Measurements from ENCODE around the gene PCYOX1L. TPM values are rescaled to one million over a fixed set of nuclear protein-coding genes. Genes with fewer than 3 reads are reported as not detected.
"Not testable (repeated sequence)": the region's sequence is repeated elsewhere in the genome, so short reads cannot be mapped to it uniquely, and the experiment has no call there.

The PCYOX1L gene
- polyA plus RNA-seq, 5 donors: 14.8 to 16.7 (median 15.0) TPM

DNA sequence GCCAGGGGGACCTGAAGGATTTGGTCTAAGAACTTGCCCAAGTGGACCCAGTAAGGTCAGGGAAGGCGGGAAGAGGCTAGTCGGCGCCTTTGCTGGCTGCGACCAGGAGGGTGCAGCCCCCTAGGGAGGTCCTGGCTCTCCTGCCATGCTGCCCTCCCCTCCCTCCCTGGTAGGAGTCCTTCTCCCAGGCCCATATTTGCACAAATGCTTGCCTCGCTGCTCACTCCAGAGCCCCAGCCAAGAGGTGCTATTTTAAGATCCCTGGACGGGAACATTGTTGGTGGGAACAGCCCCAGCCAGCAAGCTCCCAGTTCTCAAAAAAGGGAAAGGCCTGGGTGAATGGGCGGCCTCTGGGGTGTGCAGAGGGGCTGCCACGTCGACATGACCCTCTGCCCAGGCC, 25.6 kb downstream of the PCYOX1L start:
- no peak for DNase-seq

DNA sequence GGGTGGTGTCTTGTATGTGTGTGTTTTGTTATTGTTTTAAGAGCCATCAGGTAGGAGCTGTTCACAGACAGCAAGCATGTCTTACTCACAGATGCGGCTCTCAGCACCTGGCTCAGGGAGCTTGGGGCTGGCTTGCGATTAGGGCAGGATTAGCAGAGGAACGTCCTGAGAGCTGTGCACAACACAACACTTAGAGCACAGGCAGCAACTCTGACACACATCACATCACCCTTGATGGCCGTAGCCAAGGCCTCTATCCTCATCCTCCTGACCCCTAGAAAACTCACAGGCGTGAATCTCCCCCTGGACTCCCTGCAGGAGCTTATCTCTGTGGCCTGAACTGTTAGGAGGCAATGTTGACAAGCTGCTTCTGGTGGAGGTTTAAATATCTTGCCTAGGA, 28.3 kb downstream of the PCYOX1L start:
- no peak for DNase-seq

DNA sequence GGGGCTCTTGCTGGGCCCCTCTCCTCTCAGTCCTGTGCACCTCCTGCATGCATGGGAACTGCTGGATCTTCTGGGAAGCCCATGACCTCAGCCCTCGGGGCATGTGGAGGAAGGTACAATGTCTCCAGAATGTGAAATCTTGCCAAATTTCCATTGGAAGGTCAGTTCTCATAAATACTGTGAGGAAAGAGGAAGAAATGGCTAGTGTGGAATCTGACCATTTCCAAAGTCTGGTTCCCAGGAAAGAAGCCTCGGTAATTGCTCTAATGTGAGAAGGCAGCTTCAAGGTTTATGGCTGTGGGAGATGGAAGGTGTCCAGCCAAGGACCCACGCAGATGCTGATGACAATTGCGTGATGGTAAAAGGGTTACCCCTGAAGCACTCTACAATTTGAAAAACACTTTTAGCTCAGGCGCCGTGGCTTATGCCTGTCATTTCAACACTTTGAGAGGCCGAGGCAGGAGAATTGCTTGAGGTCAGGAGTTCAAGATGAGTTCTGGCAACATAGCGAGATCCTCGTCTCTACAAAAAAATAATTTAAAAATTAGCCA, 29.3 kb downstream of the PCYOX1L start:
- DNase-seq: no peak

DNA sequence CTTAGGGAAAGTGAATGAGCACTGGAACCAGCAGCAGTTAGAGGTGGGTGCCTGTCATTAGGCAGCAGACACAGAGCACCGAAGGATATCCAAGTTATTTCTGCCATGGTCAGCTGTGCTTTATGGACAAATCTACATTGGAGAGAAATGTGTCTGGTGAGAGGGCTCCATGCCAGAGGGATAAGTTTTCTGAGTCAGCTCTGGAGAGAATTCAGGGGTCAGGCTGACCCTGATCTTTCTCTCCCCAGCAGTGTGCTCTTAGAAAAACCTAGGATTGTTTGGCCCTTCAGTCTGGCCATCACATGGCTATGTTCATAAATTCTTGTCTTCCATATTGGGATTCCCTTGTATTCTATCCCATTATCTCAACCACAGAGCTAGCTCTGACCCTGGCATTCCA, 30.1 kb downstream of the PCYOX1L start:
- no peak for DNase-seq

GRCh38 chr5:149388498-149389190, 30.8 kb downstream of the PCYOX1L start:
- DNase-seq: no peak

DNA sequence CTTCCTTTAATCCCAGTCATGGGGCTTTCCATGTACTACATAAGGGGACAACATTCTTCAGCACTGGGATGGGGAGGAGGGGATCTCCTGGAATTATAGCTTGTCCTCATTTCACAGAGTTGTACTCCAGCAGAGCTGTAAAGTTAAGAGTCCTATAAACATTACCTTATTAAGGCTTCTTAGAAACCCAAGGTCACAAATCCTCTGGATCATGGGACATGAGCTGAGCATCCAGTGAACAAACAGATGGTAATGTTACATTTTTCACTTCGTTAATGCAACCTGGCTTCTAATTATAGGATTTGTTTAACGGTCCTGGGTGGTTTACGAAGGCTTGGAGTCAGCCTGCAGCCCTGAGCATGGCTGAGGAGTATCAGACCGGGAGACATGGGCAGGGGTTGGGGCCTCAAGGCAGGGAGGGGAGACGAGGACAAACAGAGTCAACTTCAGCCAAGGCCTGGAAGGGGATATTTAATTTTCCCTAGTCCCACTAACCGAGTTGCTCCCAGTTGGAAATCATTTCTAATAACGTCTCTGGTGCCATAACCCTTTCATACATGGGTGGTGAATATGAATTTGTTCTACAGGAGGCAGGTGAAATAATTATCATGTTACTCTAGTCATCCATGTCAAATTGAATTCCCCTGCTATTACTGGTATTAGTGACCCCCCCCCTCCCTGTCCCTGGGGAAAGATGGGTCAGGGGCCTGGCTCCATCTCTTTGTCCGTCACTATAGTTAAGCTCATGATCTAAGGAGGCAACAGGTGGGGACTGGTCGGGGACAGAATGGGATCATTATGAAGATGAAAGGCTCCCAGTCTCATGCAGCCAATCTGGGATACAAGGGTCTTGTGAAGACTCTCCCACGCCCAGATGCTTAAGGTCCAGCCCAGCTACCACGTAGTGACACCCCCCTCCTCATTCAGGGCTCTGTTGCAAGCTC, 32.0 kb downstream of the PCYOX1L start:
- DNase-seq: no peak

DNA sequence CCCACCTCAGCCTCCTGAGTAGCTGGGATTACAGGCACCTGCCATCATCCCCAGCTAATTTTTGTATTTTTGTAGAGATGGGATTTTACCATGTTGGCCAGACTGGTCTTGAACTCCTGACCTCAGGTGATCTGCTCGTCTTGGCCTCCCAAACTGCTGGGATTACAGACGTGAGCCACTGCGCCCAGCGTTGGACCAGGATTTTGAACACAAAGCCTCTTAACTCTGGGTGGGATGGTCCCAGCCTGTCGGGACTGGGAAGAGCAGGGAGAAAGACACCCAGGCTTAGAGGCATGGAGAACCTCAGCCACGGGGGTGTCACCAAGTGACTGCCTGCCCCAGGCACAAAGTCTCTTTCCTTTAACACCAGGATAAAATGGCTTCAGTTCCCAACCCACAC, 33.2 kb downstream of the PCYOX1L start:
- not testable (repeated sequence) for DNase-seq

- DNase-seq: no peak
Observed at GRCh38 chr5:149391524-149391923, 33.7 kb downstream of the PCYOX1L start.

GRCh38 chr5:149392718-149393117, 34.9 kb downstream of the PCYOX1L start:
- no peak for DNase-seq

DNA sequence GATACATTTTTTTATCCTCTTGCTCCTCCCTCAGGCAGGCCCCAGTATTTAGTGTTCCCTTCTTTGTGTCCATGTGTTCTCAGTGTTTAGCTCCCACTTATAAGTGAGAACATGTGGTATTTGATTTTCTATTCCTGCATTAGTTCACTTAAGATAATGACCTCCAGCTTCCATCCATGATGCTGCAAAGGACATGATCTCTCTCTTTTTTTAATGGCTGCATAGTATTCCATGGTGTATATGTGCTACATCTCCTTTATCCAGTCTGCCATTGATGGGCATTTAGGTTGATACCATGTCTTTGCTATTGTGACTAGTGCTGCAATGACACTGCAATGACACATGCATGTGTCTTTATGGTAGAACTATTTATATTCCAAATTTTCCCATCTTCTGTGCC, 37.1 kb downstream of the PCYOX1L start:
- not testable (repeated sequence) for DNase-seq

GRCh38 chr5:149397530-149397929, 39.7 kb downstream of the PCYOX1L start:
- DNase-seq: no peak

GRCh38 chr5:149398747-149399266, 41.0 kb downstream of the PCYOX1L start:
- not testable (repeated sequence) for DNase-seq

DNA sequence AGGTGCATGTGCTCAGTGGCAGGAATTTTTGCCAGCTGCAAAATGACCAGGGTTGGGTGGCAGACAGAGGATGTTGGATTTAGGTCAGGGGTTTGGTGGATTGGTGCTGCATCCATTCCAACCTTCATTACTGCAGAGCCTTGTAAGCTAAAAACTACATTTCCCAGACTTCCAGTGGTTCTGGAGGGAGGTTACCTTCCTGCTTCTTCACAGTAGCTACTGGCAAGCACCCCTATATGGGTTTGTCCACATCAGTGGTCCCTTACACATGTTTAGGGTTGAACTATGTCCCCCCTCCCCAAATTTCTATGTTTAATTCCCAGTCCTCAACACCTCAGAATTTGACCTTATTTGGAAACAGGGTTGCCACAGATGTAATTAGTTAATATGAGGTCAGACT, 41.9 kb downstream of the PCYOX1L start:
- DNase-seq: no peak

DNA sequence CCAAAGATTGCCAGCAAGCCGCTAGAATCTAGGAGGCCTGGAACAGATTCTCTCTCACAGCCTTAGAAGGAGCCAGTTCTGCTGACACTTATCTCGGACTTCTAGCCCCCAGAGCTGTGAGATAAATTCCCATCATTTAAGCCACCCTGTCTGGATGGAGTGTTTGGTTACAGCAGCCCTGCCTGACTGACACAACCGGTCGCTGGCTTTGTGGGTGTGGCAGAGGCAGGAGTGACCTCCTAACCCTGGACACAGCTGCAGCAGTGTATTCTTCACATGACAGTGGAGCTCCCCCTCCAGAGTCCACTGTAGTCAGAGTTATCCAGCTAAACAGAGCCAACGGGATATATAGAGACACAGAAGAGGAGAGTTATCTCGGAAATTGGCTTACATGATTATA, 42.5 kb downstream of the PCYOX1L start:
- no peak for DNase-seq

- DNase-seq: no peak
Observed at GRCh38 chr5:149401051-149401450, 43.2 kb downstream of the PCYOX1L start.

GRCh38 chr5:149402291-149402690, 44.4 kb downstream of the PCYOX1L start:
- DNase-seq: no peak

DNA sequence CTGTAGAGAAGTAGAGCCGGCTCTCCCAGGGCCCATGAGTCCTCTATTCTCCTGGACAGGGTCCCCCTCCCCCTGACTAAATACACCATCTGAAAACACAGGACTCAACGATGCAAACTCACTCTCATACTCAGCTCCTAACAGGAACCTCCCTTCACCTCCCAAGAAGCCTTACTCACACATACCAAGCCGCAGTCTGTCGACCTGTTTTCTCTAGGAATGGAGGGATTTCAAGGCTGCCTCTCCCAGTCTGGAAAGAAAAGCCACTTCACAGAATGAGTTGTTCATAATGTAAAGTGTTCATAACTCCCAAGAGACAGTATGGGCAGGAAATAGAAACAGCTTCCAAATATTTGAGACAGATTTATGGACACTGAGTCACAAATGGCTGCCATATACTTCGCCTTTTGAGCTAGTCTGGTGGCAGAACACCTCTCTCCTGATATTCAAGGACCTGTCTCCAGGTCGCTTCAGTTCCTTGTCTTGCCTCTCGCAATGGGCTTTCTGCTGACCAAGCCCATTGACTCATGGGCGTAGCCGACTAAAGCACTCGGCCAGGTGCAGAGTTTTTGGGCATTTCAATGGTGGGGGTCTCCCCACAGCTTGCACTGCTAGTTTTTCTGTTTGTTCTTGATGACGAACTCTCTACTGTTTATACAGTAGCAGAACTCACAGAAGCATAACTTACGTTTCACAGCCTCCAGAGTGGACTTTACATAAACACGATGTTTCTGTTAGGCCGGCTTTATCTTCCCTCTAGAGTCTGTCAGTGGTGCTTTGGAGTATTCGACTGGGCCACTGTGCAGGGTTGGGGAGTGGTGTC, 46.3 kb downstream of the PCYOX1L start:
- no peak for DNase-seq

DNA sequence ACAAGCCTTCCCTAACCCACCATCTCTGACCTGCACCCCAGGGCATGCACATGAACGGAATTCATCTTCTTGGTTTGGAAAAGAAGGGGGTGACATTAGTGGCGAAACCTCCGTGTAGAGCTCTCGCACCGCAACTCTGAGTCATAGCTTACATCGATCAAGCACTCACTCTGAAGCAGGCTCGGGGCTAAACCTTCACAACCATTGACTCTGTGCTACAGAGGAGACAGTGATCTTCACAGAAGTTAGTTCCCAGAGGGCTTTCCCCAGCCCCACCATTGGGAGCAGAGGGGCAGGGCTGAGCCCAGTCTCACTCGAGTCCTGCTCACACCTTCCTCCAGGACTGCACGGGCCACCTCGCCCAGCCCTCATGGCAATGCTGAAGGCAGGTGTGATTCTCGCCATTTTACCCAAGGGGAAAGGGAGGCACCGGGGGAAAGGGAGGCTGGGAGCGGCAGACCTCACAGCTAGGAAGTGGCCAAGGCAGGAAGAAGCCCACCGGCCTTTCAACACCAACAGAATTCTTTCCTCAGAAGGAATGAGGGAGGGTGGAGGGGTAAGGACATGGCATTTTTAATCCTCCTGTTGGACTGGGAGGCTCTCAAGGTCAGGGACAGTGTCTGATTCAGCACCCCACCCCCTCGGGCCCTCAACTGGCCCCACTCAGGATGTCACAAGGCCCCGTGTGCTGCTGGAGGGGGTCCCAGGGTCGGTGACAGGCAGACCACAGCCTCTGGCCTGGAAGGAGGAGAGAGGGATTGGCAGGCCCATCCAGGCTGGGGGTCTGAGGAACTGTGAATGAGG, 47.1 kb downstream of the PCYOX1L start:
- no peak for DNase-seq

DNA sequence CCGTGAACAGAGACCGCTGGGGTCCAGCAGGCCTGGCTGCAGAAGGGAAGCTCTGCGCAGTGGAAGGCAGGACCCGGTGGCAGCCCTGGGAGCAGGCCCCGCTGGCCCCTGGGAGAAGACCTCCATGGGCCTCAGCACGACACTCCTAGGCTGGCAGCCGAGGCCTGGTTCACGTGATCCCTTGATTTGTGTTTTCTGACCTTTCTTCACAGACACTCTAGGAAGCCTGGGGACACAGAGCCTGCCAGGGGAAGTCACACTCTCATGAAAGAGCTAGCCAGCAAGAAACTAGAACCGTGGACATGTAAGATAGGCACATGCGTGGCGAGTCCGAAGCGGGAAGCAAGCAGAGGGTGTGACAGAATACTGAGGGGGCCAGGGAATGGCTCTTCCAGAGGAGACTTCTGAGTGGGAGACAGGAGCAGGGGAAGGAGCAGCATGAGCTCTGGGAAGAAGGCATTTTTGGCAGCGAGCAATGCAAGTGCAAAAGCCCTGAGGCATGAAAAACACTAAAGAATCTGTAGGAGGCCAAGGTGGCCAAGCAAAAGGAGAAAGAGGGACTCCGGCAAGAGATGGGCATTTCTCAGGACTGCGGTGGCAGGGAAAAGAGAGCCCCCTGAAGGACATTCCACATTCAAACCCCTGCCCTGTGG, 47.8 kb downstream of the PCYOX1L start:
- DNase-seq: no peak
